GM23248 (cell line): ENCODE measurements around the gene RBPJ.

Experiments
- EZH2 ChIP-seq: fragments of 200-600 bp; sonication (generic); IDR thresholded peaks from 2 replicates; pipeline ENCODE4 v1.6.1; 2018; ENCODE audit warnings: antibody characterized with exemption, mild to moderate bottlenecking; ENCODE audit not compliant: insufficient read depth, poor library complexity, severe bottlenecking
- EZH2phosphoT487 ChIP-seq: fragments of 200-600 bp; sonication (generic); IDR thresholded peaks from 2 replicates; pipeline ENCODE4 v1.6.1; 2018; ENCODE audit warnings: antibody characterized with exemption, moderate library complexity, mild to moderate bottlenecking, low read depth; ENCODE audit not compliant: insufficient read depth

DNA sequence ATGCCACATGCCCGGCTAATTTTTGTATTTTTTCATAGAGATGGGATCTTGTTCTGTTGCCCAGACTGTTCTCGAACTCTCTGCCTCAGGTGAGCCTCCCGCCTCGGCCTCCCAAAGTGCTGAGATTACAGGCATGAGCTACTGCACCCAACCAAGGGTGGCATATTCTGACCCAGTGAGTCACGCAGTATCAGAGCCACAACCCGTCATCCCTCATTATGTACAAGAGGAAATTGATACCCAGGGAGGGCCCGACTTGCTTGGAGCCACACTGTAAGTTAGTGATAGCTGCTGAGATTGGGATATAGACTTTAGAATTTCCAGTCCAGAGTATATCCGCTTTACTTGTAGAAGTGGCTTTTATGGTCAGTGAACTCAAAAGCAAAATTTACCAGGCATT, 154.9 kb downstream of the RBPJ start:
- no peak for TF ChIP-seq EZH2
- no peak for TF ChIP-seq EZH2phosphoT487
